Ascending aorta (tissue), 2 donors: ENCODE results near the gene PATL1. TPM values are rescaled to one million over a fixed set of nuclear protein-coding genes. Genes with fewer than 3 reads are reported as not detected.

Experiments
- DNase-seq, 2 donors: peaks; one replicate each; pipeline ENCODE4 v3.0.0-alpha.2; 2019; ENCODE audit warnings: low spot score in 2 of 2
- H3K27ac ChIP-seq, 2 donors: fragments of 200-600 bp; sonication (generic); one replicate each; pipeline ENCODE4 v1.5.1; 2016 to 2017; ENCODE audit warnings: mild to moderate bottlenecking in 1 of 2
- H3K27me3 ChIP-seq: fragments of 200-600 bp; sonication (generic); one replicate; pipeline ENCODE4 v1.5.1; 2017
- H3K36me3 ChIP-seq, 2 donors: fragments of 200-600 bp; sonication (generic); one replicate each; pipeline ENCODE4 v1.5.1; 2016
- H3K4me1 ChIP-seq, 2 donors: fragments of 200-600 bp; sonication (generic); one replicate each; pipeline ENCODE4 v1.5.1; 2016 to 2017; ENCODE audit warnings: mild to moderate bottlenecking in 1 of 2
- H3K4me3 ChIP-seq, 2 donors: fragments of 200-600 bp; sonication (generic); one replicate each; pipeline ENCODE4 v1.5.1; 2016 to 2017; ENCODE audit warnings: mild to moderate bottlenecking in 1 of 2
- H3K9me3 ChIP-seq, 2 donors: fragments of 200-600 bp; sonication (generic); one replicate each; pipeline ENCODE4 v1.5.1; 2016
- intact Hi-C: fragments of 100-400 bp; cut with DNase I; formaldehyde crosslinking; loops from one replicate; pipeline ENCODE4 v1.15.1; 2023
- total RNA-seq: library from RNA; depleted of rRNA; stranded (reverse); fragments of >200 nt; gene quantifications from one replicate; pipeline ENCODE4 v1.1.0, GENCODE V29; 2016
- TF ChIP-seq, protein P1 (sequence below), 3 experiments: fragments of 200-600 bp in 2 of 3; fragments of 450-650 bp in 1 of 3; sonication (generic) in 2 of 3; IDR thresholded peaks; one replicate each; pipeline ENCODE4 v1.5.1; 2016 to 2019; ENCODE audit warnings: antibody characterized with exemption in 3 of 3, mild to moderate bottlenecking in 1 of 3, moderate library complexity in 1 of 3

The PATL1 gene
- total RNA-seq, 1 donor from 2014 or later = 6.8 TPM

DNA sequence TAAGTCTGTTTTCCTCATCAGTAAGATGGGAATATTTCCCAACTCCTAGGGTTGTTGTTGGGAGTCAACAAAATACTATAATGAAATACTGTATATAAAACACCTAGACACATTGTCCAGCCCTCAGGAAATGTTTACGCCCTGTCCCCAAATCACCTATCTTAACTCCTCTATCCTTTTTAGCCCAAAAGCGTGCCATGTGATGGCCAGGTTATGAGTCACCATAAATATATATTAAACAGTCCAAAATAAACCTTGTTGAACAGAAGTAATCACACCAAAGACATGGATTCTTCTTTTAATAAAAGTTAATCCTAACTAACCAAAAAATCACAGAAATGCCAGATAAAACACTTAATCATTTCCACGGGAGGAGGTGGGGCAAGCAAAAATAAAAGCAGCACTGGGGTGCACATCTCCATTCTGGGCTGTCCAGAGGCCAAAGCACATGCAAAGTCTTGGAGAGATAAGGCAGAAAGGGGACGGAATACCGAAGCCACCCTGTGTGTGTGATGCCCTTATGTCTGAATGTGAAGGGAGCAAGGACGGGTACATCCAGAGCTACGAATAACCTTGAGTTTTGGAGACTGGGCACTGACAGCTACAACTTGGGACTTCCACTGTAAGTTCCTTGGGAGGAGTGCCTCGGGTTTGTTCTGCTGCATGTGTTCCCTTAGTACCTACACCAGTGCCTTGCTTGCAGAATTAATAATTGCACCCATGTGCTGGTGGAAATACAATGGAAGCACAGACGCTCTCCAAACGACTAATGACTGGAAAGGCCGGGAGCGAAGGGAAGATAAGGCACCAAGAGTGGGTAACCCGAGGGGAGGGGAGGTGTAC, 54.3 kb downstream of the PATL1 start:
- Histone ChIP-seq H3K4me3 (peak overlapping the region; percentile 53 to 79), H3K4me1 (peaks cover 3 to 19% of the 10 kb centered on the region in 2 donors), H3K9me3 (no peaks in the 10 kb centered on the region), H3K27ac (peak overlapping the region; percentile 92), H3K36me3 (peaks cover 7 to 9% of the 10 kb centered on the region in 2 donors), H3K27me3 (no peaks in the 10 kb centered on the region)
- no peak for DNase-seq
- TF ChIP-seq, protein P1, sequence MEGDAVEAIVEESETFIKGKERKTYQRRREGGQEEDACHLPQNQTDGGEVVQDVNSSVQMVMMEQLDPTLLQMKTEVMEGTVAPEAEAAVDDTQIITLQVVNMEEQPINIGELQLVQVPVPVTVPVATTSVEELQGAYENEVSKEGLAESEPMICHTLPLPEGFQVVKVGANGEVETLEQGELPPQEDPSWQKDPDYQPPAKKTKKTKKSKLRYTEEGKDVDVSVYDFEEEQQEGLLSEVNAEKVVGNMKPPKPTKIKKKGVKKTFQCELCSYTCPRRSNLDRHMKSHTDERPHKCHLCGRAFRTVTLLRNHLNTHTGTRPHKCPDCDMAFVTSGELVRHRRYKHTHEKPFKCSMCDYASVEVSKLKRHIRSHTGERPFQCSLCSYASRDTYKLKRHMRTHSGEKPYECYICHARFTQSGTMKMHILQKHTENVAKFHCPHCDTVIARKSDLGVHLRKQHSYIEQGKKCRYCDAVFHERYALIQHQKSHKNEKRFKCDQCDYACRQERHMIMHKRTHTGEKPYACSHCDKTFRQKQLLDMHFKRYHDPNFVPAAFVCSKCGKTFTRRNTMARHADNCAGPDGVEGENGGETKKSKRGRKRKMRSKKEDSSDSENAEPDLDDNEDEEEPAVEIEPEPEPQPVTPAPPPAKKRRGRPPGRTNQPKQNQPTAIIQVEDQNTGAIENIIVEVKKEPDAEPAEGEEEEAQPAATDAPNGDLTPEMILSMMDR (IDR thresholded peaks at IDR 0.05) = no peak
- intact Hi-C loops = loop anchor here (1.0 to 10.0 kb wide), 7 partner anchors 54 to 1548 kb away; partner anchors contain the start of genes FAM111A, LPXN, PRPF19 and VPS37C

DNA sequence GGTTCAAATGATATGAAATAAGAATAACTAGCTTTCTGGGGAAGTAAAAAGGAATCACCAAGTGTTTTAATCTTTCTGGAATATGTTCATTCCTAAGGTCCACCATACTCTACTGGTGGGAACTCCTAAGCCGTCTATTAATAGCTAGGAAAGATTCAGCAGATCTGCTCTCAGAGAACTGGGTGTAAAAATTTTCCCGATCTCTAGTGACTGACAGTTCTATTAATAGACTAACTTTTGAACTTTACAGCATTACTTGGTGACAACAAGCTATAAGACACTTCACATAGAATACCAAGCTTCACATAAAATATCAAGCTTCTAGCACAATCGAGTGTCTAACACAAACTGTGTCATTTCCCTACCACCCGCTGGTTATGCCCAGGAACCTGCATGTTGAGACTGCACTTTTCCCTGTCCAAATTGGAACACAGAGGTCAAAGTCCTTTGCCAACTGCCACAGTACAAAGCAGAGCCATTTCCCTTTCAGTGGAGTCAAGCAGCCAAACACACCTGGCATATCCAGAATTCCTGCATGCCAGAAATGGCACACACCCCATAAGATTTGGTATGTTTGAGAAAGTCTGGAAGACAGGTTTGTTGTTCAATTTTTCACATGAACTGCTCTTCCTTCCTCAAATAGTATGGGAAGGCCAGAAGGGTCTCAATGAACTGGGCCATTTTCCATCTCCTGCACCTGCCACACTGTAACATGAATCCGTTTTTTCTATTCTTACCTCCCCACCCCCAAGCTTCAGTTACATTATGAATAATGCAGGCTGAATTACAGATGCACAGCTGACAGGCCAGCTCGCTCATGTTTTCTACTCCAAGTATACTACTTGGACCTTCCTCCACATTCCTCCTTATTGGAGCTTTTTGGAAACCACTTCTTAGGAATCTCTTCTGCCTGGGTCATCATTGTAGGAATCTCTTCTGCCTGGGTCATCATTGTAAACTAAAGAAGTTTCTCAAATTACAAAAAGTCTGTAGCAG, 57.0 kb downstream of the PATL1 start:
- peak overlapping the region in 1 of 2 donors; percentile 10 for H3K4me3 ChIP-seq
- intact Hi-C loops = loop anchor here (10.0 kb wide), 1 partner anchor 467 kb away; the partner anchor contains the start of gene FAM111A
- H3K27ac ChIP-seq = peak overlapping the region; percentile 0 to 50
- peaks cover 3 to 19% of the 10 kb centered on the region in 2 donors for H3K4me1 ChIP-seq
- no peak for DNase-seq
- no peaks in the 10 kb centered on the region for H3K9me3 ChIP-seq
- H3K27me3 ChIP-seq = no peaks in the 10 kb centered on the region
- H3K36me3 ChIP-seq = peaks cover 33 to 35% of the 10 kb centered on the region in 2 donors
- TF ChIP-seq, protein P1 (IDR thresholded peaks at IDR 0.05) = no peak

GRCh38 chr11:59610289-59610688, 58.5 kb downstream of the PATL1 start:
- Histone ChIP-seq H3K4me3 (no peak overlapping the region), H3K27ac (no peak overlapping the region), H3K36me3 (peaks cover 49 to 51% of the 10 kb centered on the region in 2 donors), H3K4me1 (peaks cover 3 to 19% of the 10 kb centered on the region in 2 donors), H3K9me3 (no peaks in the 10 kb centered on the region), H3K27me3 (no peaks in the 10 kb centered on the region)
- TF ChIP-seq, protein P1 (IDR thresholded peaks at IDR 0.05) = no peak
- intact Hi-C loops = loop anchor here (10.0 kb wide), 1 partner anchor 465 kb away; the partner anchor contains the start of gene FAM111A
- DNase-seq = no peak

DNA sequence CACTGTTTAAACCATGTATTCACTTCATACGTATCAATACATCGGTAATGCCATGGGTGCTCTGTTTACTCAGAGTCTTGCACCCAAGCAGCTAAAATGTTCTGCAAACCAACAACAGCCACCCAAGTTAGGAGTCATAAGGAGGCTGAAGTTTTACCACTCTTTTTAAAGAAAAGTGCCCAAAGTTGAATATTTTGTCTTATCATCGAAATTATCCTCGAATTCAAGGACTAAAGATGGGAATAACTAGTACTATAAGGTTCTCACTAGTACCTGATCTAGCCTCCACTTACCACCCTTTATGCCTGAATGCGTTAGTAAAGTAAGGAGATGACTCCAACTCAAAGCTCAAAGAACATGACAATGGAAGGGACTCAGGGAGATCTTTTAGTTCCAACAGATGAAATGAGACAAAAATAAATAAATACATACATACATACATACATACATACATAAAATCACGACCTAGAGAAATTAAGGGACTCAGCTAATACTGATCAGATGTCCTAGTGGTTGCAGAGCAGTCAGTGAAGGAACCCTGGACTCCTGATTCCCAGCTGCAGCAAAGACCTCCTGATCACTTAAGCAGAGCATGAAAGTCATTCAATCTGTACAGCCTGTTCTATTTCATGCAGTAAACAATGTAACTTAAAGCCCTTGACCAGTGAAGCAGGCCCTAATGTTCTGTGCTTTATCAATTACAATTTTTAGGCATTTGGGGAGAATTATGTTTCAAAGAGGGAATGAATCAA, 61.0 kb downstream of the PATL1 start:
- H3K4me3 ChIP-seq = no peak overlapping the region
- H3K4me1 ChIP-seq = peaks cover 0 to 12% of the 10 kb centered on the region in 2 donors
- H3K9me3 ChIP-seq = no peaks in the 10 kb centered on the region
- H3K36me3 ChIP-seq = peaks cover 62 to 72% of the 10 kb centered on the region in 2 donors
- intact Hi-C loops = no loop called here
- no peak for DNase-seq
- TF ChIP-seq, protein P1 (IDR thresholded peaks at IDR 0.05) = no peak
- H3K27me3 ChIP-seq = no peaks in the 10 kb centered on the region
- H3K27ac ChIP-seq = no peak overlapping the region

DNA sequence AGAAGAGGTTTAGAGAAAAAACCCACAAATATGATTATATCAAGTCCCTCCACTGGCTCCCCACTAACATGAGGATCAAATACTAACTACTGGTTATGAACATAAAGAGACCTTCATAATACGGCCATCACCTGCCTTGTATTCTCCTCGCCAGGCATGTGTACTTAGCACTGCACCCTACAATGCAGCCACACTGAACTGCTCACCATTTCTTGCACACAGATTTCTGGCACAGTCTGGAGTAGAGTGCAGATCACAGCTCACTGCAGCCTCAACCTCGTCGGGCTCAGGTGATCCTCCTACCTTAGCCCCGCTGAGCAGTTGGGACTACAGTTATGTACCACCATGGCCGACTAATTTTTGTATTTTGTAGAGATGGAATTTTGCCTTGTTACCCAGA, 66.4 kb downstream of the PATL1 start:
- DNase-seq = no peak
- H3K27me3 ChIP-seq = no peaks in the 10 kb centered on the region
- no peak overlapping the region for H3K4me3 ChIP-seq
- H3K4me1 ChIP-seq = no peaks in the 10 kb centered on the region
- intact Hi-C loops = no loop called here
- H3K9me3 ChIP-seq = no peaks in the 10 kb centered on the region
- TF ChIP-seq, protein P1 (IDR thresholded peaks at IDR 0.05) = no peak
- H3K36me3 ChIP-seq = peaks cover 84 to 96% of the 10 kb centered on the region in 2 donors
- H3K27ac ChIP-seq = no peak overlapping the region
